NCI-H345 (cell line): ENCODE measurements around the gene IFT81.
A peak's percentile ranks its signal among the peaks of the same experiment; 100 is the strongest.
"Not testable (repeated sequence)": the region's sequence is repeated elsewhere in the genome, so short reads cannot be mapped to it uniquely, and the experiment has no call there.

Source experiments
- DNase-seq: peaks from one replicate; lab custom pipeline; 2025; lab: John Stamatoyannopoulos, UW

The IFT81 gene

DNA sequence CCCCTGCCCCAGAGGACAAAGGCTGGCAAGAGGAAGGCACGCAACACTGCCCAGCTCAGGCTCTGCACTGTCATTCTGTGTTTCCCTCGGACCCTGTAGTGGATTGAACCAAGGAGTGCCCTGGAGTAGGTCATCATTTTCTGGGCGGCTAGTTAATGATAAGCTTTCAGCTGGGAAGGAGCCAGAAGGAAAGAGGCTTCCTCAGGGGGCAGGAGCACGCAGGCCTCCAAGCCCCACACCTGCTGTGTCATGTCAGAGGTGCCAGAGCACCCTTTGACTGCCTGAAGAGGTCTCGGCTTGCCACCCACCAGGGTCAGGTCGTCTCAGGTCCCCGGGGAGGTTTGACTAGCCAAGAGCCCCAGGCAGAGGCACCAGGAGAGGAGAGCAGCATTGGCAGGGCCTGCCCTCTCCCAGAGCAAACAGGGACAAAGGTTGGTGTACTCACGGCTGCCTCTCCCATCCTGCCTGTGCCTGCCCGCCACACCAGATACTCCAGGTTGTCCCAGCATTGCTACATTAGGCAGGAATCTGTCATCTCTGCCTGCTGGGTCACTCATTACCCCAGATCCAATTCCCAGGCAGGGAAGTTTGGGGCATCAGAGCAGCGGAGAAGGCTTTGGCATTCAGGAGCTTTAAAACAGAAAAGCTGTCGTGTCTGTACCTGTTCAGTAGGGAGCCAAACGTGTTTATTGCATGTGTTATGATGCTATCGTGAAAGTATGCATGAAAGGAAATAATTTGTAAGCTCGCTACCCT lies 123.4 kb downstream of the IFT81 start:
- DNase-seq, result no peak

DNA sequence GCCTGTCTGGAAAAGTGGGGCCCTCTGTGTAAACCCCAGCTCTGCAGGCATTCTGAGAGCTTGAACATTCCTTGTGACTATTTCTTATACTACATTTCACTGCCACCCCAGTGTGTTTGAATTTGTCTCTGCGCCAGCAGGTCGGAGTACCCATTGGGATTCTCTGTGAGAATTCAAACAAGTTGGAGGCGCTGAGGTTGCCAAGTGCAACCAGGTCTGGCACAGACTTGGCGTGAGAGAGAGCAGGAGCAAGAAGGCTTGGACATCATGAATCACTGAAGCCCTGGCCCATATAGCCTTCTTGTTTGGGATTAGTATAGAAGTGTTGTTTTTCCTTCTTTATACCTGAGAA lies 123.9 kb downstream of the IFT81 start:
- DNase-seq, result no peak

DNA sequence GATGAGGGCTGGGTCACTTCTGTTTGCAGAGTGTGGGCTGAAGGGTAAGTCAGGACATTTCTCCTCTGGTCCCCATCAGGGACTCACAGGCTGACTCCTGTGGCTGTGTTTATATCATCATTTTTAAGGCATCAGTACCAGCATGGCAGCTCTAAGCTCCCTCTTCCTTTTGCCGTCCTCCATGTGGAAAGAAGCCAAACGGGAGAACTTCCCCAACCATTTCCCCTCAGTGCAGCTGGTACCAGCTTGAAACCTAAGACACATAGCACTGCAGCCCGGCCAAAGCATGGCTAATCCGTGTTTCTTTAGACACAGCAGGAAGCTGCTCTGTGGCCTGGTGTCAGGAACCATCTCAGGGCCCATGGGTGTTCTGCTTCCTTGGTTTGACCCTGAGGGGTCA lies 124.9 kb downstream of the IFT81 start:
- no peak for DNase-seq

DNA sequence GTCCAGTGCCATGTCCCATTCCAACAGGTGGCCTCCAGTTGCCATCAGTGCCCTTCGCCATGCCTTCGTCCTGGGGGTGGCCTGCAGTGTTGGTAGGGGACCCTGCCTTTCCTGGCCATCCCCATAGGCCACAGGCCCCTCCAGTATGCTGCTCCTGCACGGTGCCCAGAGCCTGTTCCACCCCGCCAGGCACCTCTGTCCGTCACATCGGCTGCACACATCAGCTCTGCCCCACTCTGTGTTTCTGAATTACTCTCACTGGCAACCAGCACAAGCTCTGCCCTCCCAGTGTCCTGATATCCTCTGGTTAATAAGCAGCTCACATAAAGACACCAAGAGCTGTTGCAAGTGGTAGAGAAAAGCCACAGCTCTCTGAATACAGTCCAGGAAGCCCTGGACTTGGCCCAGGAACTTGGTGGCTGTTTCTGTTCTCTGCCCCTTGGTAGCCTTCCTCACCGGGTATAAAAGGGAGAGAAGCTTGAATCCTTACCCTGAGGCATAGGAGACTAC lies 125.6 kb downstream of the IFT81 start:
- DNase-seq, result no peak

DNA sequence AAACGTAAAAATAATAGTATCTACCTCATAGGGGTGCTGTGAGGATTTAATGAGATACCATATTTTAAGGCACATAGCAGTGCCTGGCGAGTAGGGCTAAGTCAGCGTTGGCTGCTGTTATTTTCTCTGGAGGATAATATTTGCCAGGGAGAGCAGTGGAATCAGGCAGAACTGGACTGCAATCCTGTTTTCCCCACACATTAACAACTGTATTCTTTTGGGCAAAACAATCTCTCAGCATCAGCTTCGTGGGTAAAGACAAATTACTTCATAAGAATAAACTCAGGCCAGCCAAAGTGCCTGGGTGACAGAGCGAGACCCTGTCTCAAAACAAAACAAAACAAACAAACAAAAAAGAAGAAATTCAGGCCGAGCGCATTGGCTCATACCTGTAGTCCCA lies 127.2 kb downstream of the IFT81 start:
- no peak for DNase-seq

DNA sequence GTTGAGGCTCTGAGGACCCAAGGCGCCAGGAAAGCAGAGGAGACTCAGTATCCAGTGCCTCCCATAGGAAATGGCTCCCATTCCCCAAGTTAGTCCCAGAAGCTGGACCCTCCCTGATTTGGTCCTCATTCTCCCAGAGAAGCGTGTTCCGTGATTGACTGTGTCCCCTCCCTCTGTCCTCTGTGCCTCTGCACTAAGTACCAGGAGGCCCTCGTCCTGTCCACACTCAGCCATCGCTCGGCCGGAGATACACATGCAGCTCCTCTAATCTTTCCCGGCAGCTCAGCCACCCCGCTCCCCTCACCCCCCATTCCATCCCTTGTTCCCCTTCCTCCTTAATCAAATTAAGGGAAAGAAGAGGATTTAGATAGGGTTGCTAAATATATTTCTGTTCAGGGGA lies 128.6 kb downstream of the IFT81 start:
- no peak for DNase-seq

DNA sequence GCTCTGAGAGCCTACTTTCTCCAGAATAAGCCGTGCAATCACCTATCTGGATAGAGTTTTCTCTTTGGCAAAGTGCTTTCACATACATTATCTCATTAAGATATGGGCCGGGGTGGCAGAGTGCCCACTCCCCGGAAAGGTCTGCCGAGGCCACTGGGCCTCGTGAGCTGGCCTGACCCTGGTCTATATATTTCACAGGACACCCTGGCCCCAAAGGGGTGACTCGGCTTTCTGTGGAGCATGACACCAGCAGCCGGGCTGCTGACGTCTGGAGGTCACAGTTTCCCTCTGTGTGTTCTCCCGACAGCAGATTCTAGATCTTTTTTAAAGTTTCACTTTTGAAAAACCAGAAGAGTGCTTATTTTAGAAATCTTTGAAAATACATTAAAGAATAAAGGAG lies 129.0 kb downstream of the IFT81 start:
- no peak for DNase-seq

DNA sequence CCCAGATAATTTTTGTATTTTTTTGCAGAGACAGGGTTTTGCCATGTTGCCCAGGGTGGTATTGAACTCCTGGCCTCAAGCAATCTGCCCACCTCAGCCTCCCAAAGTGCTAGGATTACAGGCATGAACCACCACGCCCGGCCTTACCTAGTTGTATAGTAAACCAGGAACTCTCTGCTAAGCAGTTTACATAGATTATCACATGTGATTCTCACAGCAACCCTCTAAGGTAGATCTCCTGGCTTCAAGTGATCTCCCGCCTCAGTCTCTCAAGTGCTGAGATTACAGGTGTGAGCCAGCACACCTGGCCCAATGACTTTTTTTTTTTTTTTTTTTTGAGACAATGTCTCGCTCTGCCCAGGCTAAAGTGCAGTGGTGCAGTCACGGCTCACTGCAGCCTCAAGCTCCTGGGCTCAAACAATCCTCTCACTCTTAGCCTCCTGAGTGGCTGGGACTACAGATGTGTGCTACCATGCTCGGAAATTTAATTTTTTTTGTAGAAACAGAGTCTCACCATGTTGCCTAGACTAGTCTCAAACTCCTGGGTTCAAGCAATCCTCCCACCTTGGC lies 130.9 kb downstream of the IFT81 start:
- peak; percentile 40 for DNase-seq

DNA sequence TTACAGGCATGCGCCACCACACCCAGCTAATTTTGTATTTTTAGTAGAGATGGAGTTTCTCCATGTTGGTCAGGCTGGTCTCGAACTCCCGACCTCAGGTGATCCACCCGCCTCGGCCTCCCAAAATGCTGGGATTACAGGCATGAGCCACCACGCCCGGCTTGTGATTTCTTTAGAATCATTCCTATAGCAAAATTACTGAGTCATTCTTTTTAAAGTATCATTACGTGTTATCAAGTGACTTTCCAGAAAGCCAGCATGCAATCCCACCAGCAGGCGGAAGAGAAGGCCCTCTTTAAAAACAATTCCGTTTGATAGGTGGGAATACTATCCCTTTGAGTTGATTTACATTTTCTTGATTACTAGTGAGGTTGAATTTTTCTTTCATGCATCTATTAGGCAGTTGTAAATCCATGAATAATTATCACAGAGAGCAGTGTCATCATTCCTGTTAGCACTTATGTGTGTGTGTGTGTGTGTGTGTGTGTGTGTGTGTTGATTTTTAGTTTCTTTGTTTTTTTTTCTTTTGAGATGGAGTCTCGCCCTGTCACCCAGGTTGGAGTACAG lies 131.8 kb downstream of the IFT81 start:
- not testable (repeated sequence) for DNase-seq

DNA sequence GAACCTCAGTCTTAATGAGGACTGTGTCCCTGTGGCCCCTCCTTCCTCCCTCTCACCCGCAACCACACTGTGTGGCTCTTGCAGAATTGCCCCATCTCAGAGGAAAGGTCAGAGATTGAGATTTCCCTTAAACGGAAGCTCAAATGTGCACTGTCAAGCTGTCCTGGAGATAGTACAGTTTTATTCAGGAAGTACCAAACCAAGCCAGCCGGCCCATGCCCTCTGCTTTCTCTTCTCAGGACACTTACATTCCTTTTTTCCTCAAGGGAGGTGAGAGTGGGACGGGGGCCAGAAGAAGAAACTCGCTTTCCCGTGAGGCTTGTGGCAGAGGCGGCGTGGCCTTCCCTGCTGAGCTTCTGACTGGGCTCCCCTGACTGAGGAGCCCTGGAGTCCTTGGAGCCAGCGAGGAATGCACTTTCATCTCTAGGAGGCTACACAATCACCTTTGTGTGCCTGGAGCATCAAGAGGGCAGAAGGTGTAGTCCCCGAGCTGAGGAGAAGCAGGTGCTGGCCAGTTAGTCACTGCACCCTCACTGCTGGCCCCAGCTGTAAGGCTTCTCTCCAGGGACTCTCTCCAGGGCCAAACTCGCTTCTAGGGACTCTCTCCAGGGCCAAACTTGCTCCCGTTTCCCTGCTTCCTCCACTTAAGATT lies 132.7 kb downstream of the IFT81 start:
- no peak for DNase-seq

DNA sequence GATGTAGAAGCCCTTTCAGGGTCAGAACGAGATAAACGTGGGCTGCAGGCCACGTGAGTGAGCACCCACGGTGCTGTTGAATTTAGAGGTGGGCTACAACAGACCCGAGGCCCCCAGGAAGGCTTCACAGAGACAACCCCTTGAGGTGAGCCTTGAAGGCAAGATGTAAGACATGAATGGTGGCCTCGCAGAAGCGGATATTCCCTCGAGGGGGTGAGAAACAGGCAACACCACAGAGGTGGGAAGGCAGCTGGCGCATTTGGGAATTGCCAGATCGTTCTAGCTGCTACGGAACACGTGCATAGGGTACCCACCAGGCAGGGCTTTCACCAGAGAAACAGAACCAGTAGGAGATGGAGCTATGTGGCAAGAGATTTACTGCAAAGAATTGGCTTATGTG lies 134.3 kb downstream of the IFT81 start:
- no peak for DNase-seq

DNA sequence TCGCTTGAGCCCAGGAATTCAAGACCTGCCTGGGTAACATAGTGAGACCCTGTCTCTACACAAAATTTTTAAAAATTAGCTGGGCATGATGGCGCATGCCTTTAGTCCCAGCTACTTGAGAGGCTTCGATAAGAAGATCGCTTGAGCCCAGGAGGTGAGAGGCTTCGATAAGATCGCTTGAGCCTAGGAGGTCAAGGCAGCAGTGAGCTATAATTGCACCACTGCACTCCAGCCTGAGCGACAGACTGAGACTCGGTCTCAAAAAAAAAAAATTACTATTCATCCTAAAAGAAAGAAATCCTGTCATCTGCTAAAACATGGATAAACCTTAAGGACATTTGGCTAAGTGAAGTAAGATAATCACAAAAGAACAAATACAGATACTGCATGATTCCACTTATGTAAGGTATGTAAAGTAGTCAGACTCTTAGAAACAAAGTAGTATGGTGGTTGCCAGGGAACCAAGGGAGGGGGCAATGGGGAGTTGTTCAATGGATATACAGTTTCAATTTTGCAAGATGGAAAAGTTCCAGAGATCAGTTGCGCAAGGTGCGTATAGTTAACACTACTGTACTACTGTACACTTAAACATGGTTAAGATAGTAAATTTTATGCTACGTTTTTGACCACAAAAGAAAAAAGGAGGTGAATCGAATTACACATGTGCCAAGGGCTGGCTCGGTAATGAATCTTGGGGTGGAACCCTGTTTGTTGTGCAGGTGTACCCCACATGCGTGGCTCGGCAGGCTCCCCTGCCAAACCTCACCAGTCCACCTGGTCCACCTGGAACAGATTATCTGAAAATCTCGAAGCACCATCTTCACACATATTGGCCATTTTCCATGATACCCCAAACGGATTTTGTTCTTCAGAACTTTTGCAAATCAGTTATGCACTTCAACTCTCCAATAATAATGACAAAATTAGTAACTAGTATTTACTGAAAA lies 138.6 kb downstream of the IFT81 start:
- no peak for DNase-seq

DNA sequence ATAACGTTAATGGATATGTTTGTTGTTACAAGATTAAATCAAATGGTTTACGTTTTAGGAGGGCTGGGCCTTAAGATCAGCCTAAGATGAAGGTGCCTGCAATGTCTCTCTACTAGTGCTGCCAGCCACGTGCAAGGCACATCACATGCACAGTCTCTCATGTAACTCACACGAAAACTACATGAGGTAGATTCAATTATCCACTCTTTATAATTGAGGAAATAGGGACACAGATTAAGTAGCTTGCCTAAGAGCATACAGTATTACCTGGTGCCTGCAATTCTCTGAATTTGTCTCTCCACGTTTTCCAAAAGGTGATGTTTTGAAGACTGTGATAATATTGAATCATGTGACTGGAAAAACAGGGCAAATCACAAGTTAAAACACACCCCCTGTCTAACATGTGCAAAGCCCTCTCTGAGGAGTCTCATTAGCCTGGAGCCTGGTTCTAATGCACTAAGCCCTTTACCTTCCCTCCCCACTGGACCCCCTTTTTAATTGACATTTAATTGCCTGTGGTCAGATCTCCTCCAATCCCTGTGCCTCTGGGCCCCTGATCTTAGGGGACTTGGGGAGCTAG lies 142.3 kb downstream of the IFT81 start:
- DNase-seq, result no peak

DNA sequence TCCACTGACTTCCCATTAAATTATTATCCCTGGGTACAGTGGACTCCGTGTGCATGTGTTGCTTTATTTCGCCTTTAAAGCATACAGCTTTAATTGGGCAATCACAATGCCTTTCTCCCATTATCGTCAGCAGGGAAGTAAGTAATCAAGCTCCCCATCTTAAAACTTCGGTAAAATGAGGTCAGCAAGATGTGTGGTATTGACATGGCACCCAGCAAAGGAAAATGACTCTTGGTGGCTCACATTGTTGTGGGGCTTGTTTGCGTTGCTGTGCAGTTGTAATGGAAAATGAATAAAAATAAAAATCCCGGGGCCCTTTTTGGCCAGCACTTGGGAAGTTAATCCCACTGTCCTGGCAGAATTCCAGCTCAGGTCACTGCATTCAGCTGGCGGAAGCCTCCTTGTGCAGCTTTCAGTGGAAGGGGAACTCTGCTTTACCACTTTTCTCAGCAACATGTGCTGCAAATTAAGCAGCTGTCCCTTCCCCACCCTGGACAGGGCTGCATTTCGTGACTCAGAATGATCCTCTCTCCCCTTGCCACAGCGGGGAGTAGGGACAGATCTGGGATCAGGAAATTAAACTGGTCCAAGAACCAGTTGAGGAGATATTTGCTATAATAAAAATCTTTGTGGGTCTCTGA lies 142.9 kb downstream of the IFT81 start:
- DNase-seq, result peak; percentile 75
